HepG2 (cell line): ENCODE data around the gene RNF222. TPM values are rescaled to one million over a fixed set of nuclear protein-coding genes. Genes with fewer than 3 reads are reported as not detected.

ENCODE experiments used
- E2F5 ChIP-seq: sonication (generic); formaldehyde crosslinking; conservative IDR thresholded peaks from 2 replicates; pipeline ENCODE4 v1.4.0; 2020; ENCODE audit warnings: missing genetic modification reagents
- HOMEZ ChIP-seq: IDR thresholded peaks from 2 replicates; pipeline ENCODE4 v1.6.1; 2016; ENCODE audit warnings: low read depth
- KDM4B ChIP-seq: sonication (generic); formaldehyde crosslinking; IDR thresholded peaks from 2 replicates; pipeline ENCODE4 v1.4.0; 2020; ENCODE audit warnings: missing genetic modification reagents
- NR2F6 ChIP-seq, 2 experiments: IDR thresholded peaks; 2 replicates each; pipeline ENCODE4 v1.6.1; 2016; ENCODE audit warnings: antibody characterized with exemption in 1 of 2, mild to moderate bottlenecking in 1 of 2
- POGK ChIP-seq: sonication (generic); formaldehyde crosslinking; conservative IDR thresholded peaks from 2 replicates; pipeline ENCODE4 v1.8.0; 2022; ENCODE audit warnings: mild to moderate bottlenecking, moderate library complexity, missing genetic modification reagents
- RAD21 ChIP-seq: fragments of 450-650 bp; formaldehyde crosslinking; IDR thresholded peaks from 2 replicates; pipeline ENCODE4 v1.5.0; 2020; ENCODE audit warnings: mild to moderate bottlenecking
- RARG ChIP-seq: sonication (generic); formaldehyde crosslinking; IDR thresholded peaks from 2 replicates; pipeline ENCODE4 v1.4.0; 2020; ENCODE audit warnings: low read depth, mild to moderate bottlenecking, missing genetic modification reagents
- SAP130 ChIP-seq: IDR thresholded peaks from 2 replicates; pipeline ENCODE4 v1.6.1; 2016; ENCODE audit warnings: low read depth
- TRAFD1 ChIP-seq: sonication (generic); formaldehyde crosslinking; IDR thresholded peaks from 2 replicates; pipeline ENCODE4 v1.5.1; 2020; ENCODE audit warnings: missing genetic modification reagents, mild to moderate bottlenecking, borderline replicate concordance
- ZBTB25 ChIP-seq: IDR thresholded peaks from 2 replicates; pipeline ENCODE4 v1.6.1; 2018; ENCODE audit warnings: missing genetic modification reagents
- ZNF547 ChIP-seq: sonication (generic); formaldehyde crosslinking; IDR thresholded peaks from 2 replicates; pipeline ENCODE4 v1.5.1; 2020; ENCODE audit warnings: mild to moderate bottlenecking, missing genetic modification reagents
- ZNF605 ChIP-seq: sonication (generic); formaldehyde crosslinking; IDR thresholded peaks from 2 replicates; pipeline ENCODE4 v1.8.0; 2022; ENCODE audit warnings: mild to moderate bottlenecking, missing genetic modification reagents
- ZNF614 ChIP-seq: IDR thresholded peaks from 2 replicates; pipeline ENCODE4 v1.6.1; 2018; ENCODE audit warnings: missing biosample characterization, missing genetic modification reagents, inconsistent platforms, borderline replicate concordance
- polyA plus RNA-seq, 8 experiments: library from polyadenylated mRNA; depleted of rRNA in 3 of 8; stranded (reverse) in 7 of 8; unstranded in 1 of 8; fragments of >200 nt; fragmentation: Illumina TruSeq in 4 of 8; extraction: Trizol in 4 of 8; gene quantifications; 2 replicates each; pipeline versions ENCODE4 v1.2.1 to v1.2.3, GENCODE V29; 2011 to 2016; ENCODE audit warnings: low read depth in 4 of 8, missing spikeins in 1 of 8, mixed read lengths in 1 of 8; ENCODE audit not compliant: insufficient read depth in 1 of 8
- total RNA-seq, 5 experiments: library from RNA; depleted of rRNA; stranded (reverse); fragments of >200 nt; fragmentation: Illumina TruSeq; extraction: Trizol; gene quantifications; 2 replicates each; pipeline ENCODE4 v1.2.3, GENCODE V29; 2016; ENCODE audit warnings: low read depth in 1 of 5
- TF ChIP-seq, protein P1 (sequence below): IDR thresholded peaks from 2 replicates; pipeline ENCODE4 v1.6.1; 2016; ENCODE audit warnings: missing compliant biosample characterization, missing genetic modification reagents, borderline replicate concordance
- TF ChIP-seq, protein P2 (sequence below): sonication (generic); formaldehyde crosslinking; IDR thresholded peaks from 2 replicates; pipeline ENCODE4 v1.5.0; 2020; ENCODE audit warnings: missing genetic modification reagents

RNF222 gene
- total and polyA plus RNA-seq, 2 of the 13 experiments (the other 11 are each of a cell fraction or from before 2014, with no cell fraction given) = not detected

DNA sequence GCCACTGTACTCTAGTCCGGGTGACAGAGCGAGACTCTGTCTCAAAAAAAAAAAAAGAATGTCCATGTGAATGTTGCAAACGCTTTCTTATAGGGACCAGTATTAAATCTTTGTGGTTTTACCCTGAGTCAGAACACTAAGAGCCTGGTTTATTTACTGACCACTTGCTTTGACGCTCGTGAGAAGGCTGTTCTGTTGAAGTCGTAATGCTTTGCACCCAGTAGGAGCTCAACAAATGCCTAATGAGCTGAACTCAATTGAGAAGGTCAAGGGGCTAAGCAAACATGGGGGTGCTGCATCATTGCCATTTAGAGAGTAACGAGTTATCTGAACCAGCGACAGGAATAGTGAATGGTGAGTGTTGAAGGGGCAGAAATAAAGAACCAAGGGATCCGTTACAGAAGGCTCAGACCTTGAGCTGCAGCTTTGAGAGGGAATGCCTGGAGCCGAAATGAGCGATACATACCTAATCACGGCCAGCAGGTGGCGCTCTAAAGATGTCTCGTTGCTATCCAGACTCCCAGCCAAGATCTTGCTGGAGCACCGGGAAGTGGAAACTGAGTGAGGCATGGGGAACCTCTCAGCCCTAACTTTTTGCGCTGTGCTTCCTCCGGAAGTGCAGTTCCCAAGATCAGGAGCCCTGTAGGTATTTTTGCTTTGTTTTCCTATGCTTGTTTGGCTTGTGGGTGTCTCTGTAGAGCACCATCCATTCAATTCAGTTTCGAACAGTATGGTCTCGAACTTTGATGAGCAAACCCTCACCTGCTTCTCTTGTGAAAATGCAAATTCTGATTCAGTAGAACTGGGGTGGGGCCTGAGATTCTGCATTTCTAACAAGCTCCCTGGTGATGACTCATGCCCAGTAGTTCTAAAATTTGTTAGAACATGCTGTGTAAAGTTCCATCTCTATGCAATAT is 12.6 kb upstream of the RNF222 start (continued):
- TF ChIP-seq, protein P1, sequence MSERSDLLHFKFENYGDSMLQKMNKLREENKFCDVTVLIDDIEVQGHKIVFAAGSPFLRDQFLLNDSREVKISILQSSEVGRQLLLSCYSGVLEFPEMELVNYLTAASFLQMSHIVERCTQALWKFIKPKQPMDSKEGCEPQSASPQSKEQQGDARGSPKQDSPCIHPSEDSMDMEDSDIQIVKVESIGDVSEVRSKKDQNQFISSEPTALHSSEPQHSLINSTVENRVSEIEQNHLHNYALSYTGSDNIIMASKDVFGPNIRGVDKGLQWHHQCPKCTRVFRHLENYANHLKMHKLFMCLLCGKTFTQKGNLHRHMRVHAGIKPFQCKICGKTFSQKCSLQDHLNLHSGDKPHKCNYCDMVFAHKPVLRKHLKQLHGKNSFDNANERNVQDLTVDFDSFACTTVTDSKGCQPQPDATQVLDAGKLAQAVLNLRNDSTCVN (CRISPR knock-in tag) = peak; percentile 69
- TF ChIP-seq POGK (CRISPR knock-in tag) (no peak), KDM4B (CRISPR knock-in tag) (0 out of 2 replicates have a peak, but pooled peaks have one; percentile 53), ZBTB25 (CRISPR knock-in tag) (peak; percentile 70; the same call in 1 of the 2 replicates), ZNF614 (CRISPR knock-in tag) (peak; percentile 58; the same call in 1 of the 2 replicates), TRAFD1 (CRISPR knock-in tag) (peak; percentile 62; the same call in 1 of the 2 replicates), SAP130 (peak; percentile 55), E2F5 (no peak), RARG (no peak), RAD21 (CRISPR knock-in tag) (peak; percentile 78), ZNF547 (CRISPR knock-in tag) (0 out of 2 replicates have a peak, but pooled peaks have one; percentile 29), HOMEZ (CRISPR knock-in tag) (peak; percentile 67; the same call in 1 of the 2 replicates), NR2F6 (IDR thresholded peaks at IDR 0.05) (no peak), NR2F6 (CRISPR knock-in tag; IDR thresholded peaks at IDR 0.05) (peak; percentile 60), ZNF605 (CRISPR knock-in tag) (peak; percentile 42; the same call in 1 of the 2 replicates)
- TF ChIP-seq, protein P2, sequence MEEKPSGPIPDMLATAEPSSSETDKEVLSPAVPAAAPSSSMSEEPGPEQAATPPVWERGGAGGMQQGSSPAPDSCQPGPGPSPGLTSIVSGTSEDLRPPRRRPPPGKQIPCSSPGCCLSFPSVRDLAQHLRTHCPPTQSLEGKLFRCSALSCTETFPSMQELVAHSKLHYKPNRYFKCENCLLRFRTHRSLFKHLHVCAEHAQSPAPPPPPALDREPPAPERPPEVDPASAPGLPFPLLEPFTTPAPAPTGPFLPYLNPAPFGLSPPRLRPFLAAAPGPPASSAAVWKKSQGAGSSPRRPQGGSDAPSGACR (CRISPR knock-in tag) = 0 out of 2 replicates have a peak, but pooled peaks have one; percentile 27
